Activated CD4-positive, alpha-beta memory T cell treated with anti-CD3 and anti-CD28 coated beads for 36 hours (primary cell): ENCODE measurements around the gene SLC38A8. TPM values are rescaled to one million over a fixed set of nuclear protein-coding genes. Genes with fewer than 3 reads are reported as not detected.

Source experiments
- CTCF ChIA-PET: fragments of 350-600 bp; sonication (Branson Sonifier 250); formaldehyde crosslinking; loops from one replicate; lab custom pipeline; 2021; ENCODE audit warnings: antibody characterized with exemption, inconsistent platforms; lab: Charles Lee
- POLR2A ChIA-PET: fragments of 350-600 bp; sonication (Branson Sonifier 250); formaldehyde crosslinking; loops from one replicate; lab custom pipeline; 2021; ENCODE audit warnings: antibody characterized with exemption; lab: Charles Lee
- DNase-seq: peaks from one replicate; pipeline ENCODE4 v3.0.0-alpha.2; 2020
- H3K27ac Mint-ChIP-seq: one replicate; pipeline ENCODE4 v1.8.0; 2021; ENCODE audit warnings: mixed read lengths
- H3K27me3 Mint-ChIP-seq: one replicate; pipeline ENCODE4 v1.8.0; 2021; ENCODE audit warnings: mixed read lengths
- H3K36me3 Mint-ChIP-seq: one replicate; pipeline ENCODE4 v1.8.0; 2021; ENCODE audit warnings: mixed read lengths
- H3K4me1 Mint-ChIP-seq: one replicate; pipeline ENCODE4 v1.8.0; 2021; ENCODE audit warnings: low read depth, mixed read lengths
- H3K4me3 Mint-ChIP-seq: one replicate; pipeline ENCODE4 v1.8.0; 2021; ENCODE audit warnings: mild to moderate bottlenecking, mixed read lengths
- H3K9me3 Mint-ChIP-seq: one replicate; pipeline ENCODE4 v1.8.0; 2021; ENCODE audit warnings: mixed read lengths
- intact Hi-C: fragments of 100-400 bp; cut with micrococcal nuclease; formaldehyde crosslinking; loops from one replicate; pipeline ENCODE4 v1.15.1; 2023
- total RNA-seq, 2 experiments: library from RNA; stranded (reverse); gene quantifications; one replicate each; pipeline ENCODE4 v1.2.3, GENCODE V29; 2021

The SLC38A8 gene
- total RNA-seq, 2 experiments from 2014 or later: not detected

GRCh38 chr16:83980794-83981193, 61.8 kb downstream of the SLC38A8 start:
- Mint-ChIP-seq H3K27ac (no peak overlapping the region), H3K4me3 (no peak overlapping the region), H3K9me3 (peaks cover 12% of the 10 kb centered on the region), H3K4me1 (no peaks in the 10 kb centered on the region), H3K27me3 (peaks cover 1% of the 10 kb centered on the region), H3K36me3 (no peaks in the 10 kb centered on the region)
- DNase-seq: no peak
- POLR2A ChIA-PET: no interaction called here
- intact Hi-C loops: no loop called here
- CTCF ChIA-PET: no interaction called here

GRCh38 chr16:83979441-83979840, 63.2 kb downstream of the SLC38A8 start:
- H3K36me3 Mint-ChIP-seq: no peaks in the 10 kb centered on the region
- no peak for DNase-seq
- ChIA-PET CTCF (no interaction called here), POLR2A (no interaction called here)
- no peak overlapping the region for H3K27ac Mint-ChIP-seq
- intact Hi-C loops: no loop called here
- peaks cover 12% of the 10 kb centered on the region for H3K9me3 Mint-ChIP-seq
- H3K27me3 Mint-ChIP-seq: no peaks in the 10 kb centered on the region
- no peak overlapping the region for H3K4me3 Mint-ChIP-seq
- H3K4me1 Mint-ChIP-seq: no peaks in the 10 kb centered on the region

- intact Hi-C loops: no loop called here
- Mint-ChIP-seq H3K36me3 (no peaks in the 10 kb centered on the region), H3K27ac (no peak overlapping the region), H3K27me3 (no peaks in the 10 kb centered on the region), H3K4me1 (no peaks in the 10 kb centered on the region), H3K9me3 (peaks cover 12% of the 10 kb centered on the region), H3K4me3 (no peak overlapping the region)
- no peak for DNase-seq
- ChIA-PET CTCF (interaction anchor here (1.1 kb wide), 1 partner anchor 84 kb away, joined by 3 read pairs; no protein-coding TSS in a partner anchor), POLR2A (no interaction called here)
These were observed 64.1 kb downstream of the SLC38A8 start for GRCh38 chr16:83978401-83978904.

- Mint-ChIP-seq H3K27me3 (no peaks in the 10 kb centered on the region), H3K36me3 (no peaks in the 10 kb centered on the region), H3K4me1 (no peaks in the 10 kb centered on the region), H3K27ac (no peak overlapping the region), H3K9me3 (peaks cover 12% of the 10 kb centered on the region), H3K4me3 (no peak overlapping the region)
- POLR2A ChIA-PET: no interaction called here
- CTCF ChIA-PET: no interaction called here
- DNase-seq: no peak
- intact Hi-C loops: no loop called here
These were observed 65.4 kb downstream of the SLC38A8 start for GRCh38 chr16:83977056-83977815.

GRCh38 chr16:83975590-83976260, 66.9 kb downstream of the SLC38A8 start:
- H3K4me3 Mint-ChIP-seq: no peak overlapping the region
- no peaks in the 10 kb centered on the region for H3K4me1 Mint-ChIP-seq
- ChIA-PET CTCF (no interaction called here), POLR2A (no interaction called here)
- no peak for DNase-seq
- H3K36me3 Mint-ChIP-seq: no peaks in the 10 kb centered on the region
- H3K27ac Mint-ChIP-seq: no peak overlapping the region
- H3K27me3 Mint-ChIP-seq: no peaks in the 10 kb centered on the region
- intact Hi-C loops: no loop called here
- peaks cover 12% of the 10 kb centered on the region for H3K9me3 Mint-ChIP-seq

GRCh38 chr16:83974475-83974874, 68.1 kb downstream of the SLC38A8 start:
- intact Hi-C loops: no loop called here
- Mint-ChIP-seq H3K36me3 (no peaks in the 10 kb centered on the region), H3K9me3 (peaks cover 12% of the 10 kb centered on the region), H3K27ac (no peak overlapping the region), H3K4me3 (no peak overlapping the region), H3K4me1 (no peaks in the 10 kb centered on the region), H3K27me3 (peaks cover 5% of the 10 kb centered on the region)
- no peak for DNase-seq
- CTCF ChIA-PET: no interaction called here
- POLR2A ChIA-PET: no interaction called here

- no peak for DNase-seq
- H3K9me3 Mint-ChIP-seq: peaks cover 9% of the 10 kb centered on the region
- H3K4me1 Mint-ChIP-seq: no peaks in the 10 kb centered on the region
- intact Hi-C loops: no loop called here
- H3K4me3 Mint-ChIP-seq: no peak overlapping the region
- ChIA-PET CTCF (no interaction called here), POLR2A (no interaction called here)
- H3K27ac Mint-ChIP-seq: no peak overlapping the region
- H3K36me3 Mint-ChIP-seq: no peaks in the 10 kb centered on the region
- peaks cover 8% of the 10 kb centered on the region for H3K27me3 Mint-ChIP-seq
These were observed 68.8 kb downstream of the SLC38A8 start for GRCh38 chr16:83973581-83974385.

- ChIA-PET POLR2A (no interaction called here), CTCF (interaction anchor here (0.6 kb wide), 1 partner anchor 83 kb away, joined by 3 read pairs; no protein-coding TSS in a partner anchor)
- Mint-ChIP-seq H3K36me3 (no peaks in the 10 kb centered on the region), H3K4me3 (no peak overlapping the region), H3K27me3 (peaks cover 8% of the 10 kb centered on the region), H3K27ac (no peak overlapping the region), H3K4me1 (no peaks in the 10 kb centered on the region), H3K9me3 (peaks cover 2% of the 10 kb centered on the region)
- DNase-seq: no peak
- intact Hi-C loops: no loop called here
These were observed 69.5 kb downstream of the SLC38A8 start for GRCh38 chr16:83973077-83973476.

- CTCF ChIA-PET: interaction anchor here (0.6 kb wide), 1 partner anchor 82 kb away, joined by 3 read pairs; no protein-coding TSS in a partner anchor
- POLR2A ChIA-PET: no interaction called here
- H3K4me3 Mint-ChIP-seq: no peak overlapping the region
- no peaks in the 10 kb centered on the region for H3K36me3 Mint-ChIP-seq
- H3K27ac Mint-ChIP-seq: no peak overlapping the region
- H3K27me3 Mint-ChIP-seq: peaks cover 11% of the 10 kb centered on the region
- peaks cover 2% of the 10 kb centered on the region for H3K4me1 Mint-ChIP-seq
- no peak for DNase-seq
- no peaks in the 10 kb centered on the region for H3K9me3 Mint-ChIP-seq
- intact Hi-C loops: no loop called here
These were observed 70.2 kb downstream of the SLC38A8 start for GRCh38 chr16:83972256-83973008.

GRCh38 chr16:83971165-83972130, 71.1 kb downstream of the SLC38A8 start:
- Mint-ChIP-seq H3K36me3 (no peaks in the 10 kb centered on the region), H3K27ac (no peak overlapping the region), H3K27me3 (peaks cover 11% of the 10 kb centered on the region), H3K4me3 (no peak overlapping the region), H3K9me3 (no peaks in the 10 kb centered on the region), H3K4me1 (peaks cover 2% of the 10 kb centered on the region)
- ChIA-PET CTCF (no interaction called here), POLR2A (interaction anchor here (0.5 kb wide), 1 partner anchor 48 kb away, joined by 3 read pairs; no protein-coding TSS in a partner anchor)
- no peak for DNase-seq
- intact Hi-C loops: no loop called here

- no peak for DNase-seq
- Mint-ChIP-seq H3K9me3 (no peaks in the 10 kb centered on the region), H3K27me3 (peaks cover 11% of the 10 kb centered on the region), H3K36me3 (no peaks in the 10 kb centered on the region), H3K4me1 (peaks cover 2% of the 10 kb centered on the region), H3K27ac (no peak overlapping the region), H3K4me3 (no peak overlapping the region)
- ChIA-PET POLR2A (no interaction called here), CTCF (no interaction called here)
- intact Hi-C loops: no loop called here
These were observed 72.2 kb downstream of the SLC38A8 start for GRCh38 chr16:83970430-83970815.
